Erythroblast (primary cell): ENCODE measurements around the gene PHC2.

ENCODE experiments used
- GATA1 ChIP-seq: IDR thresholded peaks from 2 replicates; pipeline ENCODE4 v1.6.1; 2011; ENCODE audit warnings: low read depth, mild to moderate bottlenecking, control low read depth, low read length, moderate library complexity
- POLR2A ChIP-seq: IDR thresholded peaks from 2 replicates; pipeline ENCODE4 v1.6.1; 2011; ENCODE audit warnings: mild to moderate bottlenecking, low read length

- TF ChIP-seq POLR2A (no peak), GATA1 (no peak)
Measured at GRCh38 chr1:33460144-33460543, 29.2 kb upstream of the PHC2 start.
